Glomerular visceral epithelial cell (primary cell): ENCODE results near the gene MED12L.

Experiments
- DNase-seq: peaks from one replicate; pipeline ENCODE4 v3.0.0-alpha.2; 2016; ENCODE audit errors: extremely low spot score

The MED12L gene

GRCh38 chr3:151460228-151460627 lies 374.8 kb downstream of the MED12L start:
- peak; percentile 30 for DNase-seq

DNA sequence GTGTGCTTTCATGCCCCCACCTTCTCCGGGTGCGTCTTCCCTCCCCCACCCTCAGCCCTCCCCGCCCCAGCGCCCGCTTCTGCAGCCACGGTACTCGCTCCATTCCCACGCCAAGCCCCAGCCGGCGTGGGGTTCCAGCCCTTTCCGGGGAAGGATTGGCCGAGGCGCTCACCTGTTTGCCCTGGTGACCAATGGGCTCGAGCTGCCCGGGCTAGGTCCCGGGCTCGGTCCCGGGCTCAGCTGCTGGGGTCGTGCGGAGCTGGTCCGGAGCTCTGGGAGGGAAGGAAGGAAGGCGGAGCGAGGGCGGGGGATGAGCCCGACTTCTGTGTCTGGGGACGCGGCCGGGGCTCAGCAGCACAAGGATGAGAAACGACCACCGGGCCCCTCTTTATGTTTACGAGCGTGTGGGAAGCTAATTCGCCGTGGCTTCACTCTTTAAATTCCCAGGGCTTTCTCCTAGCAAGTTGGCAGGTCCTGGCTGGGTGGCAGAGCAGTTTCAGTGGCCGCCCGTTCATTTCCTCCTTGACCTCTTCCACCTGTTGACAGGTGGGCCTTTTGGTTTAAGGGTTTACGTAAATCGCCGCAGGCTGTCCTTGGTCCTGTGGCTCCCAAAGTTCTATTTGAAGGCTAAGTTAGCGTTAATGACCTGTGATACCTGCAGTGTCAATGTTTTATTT lies 375.4 kb downstream of the MED12L start, which contains the start of gene IGSF10:
TSS of gene IGSF10 (minus strand) at position 288 of the 677 bp plus-strand sequence. CDS start 2,352 bp downstream, outside the sequence.
- DNase-seq: peak; percentile 7

GRCh38 chr3:151462278-151462780 lies 376.9 kb downstream of the MED12L start:
- DNase-seq: no peak

GRCh38 chr3:151462991-151463390 lies 377.5 kb downstream of the MED12L start:
- no peak for DNase-seq

DNA sequence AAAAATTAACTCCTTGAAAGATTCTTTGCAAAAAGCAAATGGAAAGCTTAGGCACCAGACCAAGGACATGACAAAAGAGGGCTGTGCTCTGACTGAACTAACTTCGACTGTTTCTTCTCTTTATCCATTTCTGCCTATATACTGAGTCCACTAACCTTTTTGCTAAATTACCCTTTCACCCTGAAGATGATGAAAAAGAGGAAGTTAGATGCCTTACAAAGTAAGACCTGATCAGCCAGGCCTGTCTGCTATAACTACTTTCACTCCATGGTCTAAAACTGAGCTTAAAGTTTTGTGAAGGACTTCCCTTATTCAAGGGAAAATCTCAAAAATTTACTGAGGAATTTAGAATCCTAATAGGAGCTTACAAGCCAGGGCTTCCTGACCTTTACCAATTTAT lies 381.6 kb downstream of the MED12L start:
- DNase-seq: no peak

DNA sequence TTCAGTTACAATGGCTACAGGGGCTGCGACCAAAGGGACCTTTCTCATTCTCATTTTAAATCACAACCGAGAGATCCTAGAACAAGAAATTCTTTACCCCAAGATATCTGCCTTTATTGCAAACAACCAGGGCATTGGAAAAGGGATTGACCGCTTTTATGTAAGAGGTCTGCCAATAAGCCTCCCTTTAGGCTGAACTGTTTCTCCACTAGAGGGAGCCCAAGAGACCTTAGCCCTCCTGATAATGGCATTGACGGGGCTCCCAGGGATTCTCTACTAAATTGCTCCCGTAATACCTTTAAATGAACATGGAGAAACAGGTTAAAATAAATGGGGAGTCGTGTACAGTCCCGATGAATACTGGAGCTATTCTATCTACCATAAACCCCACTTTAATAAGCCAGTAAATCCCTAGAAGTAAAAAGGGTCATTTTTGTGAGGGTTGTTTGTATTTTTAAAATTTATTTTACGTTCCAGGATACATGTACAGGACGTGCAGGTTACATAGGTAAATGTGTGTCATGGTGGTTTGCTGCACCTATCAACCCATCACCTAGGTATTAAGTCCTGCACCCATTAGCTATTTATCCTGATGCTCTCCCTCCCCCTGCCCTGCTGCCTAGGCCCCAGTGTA lies 382.9 kb downstream of the MED12L start:
- peak; percentile 56 for DNase-seq

DNA sequence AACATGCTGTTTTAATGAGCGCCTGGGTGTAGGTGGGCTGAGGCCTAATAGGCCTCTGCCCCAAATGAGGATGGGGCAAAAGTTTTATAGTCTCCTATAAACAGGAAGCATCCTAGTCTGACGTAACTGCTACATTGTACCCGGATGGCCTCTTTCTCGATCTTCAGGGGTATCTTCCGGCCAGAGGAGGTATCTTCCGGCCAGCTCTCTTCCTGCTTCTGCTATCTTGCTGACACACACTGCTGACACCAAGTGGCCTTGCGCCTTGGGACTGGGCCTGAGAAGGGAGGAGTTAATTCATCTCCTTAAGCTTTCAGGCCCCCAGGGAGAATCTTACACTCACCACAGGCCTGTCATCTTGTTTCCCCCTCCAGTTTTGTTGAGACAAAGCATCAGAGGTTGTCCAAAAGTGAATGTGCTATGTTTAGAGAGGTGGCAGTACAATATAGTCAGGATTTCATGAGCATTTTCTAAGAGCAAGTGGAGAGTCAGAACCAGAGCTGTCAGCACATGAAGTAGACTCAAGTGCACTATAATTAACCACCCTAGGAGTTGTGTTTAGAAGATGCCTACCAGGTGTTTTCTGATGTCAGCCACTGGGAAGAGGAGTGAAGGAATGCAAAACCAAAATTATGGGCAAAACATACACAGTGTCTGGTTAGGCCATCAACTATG lies 391.0 kb downstream of the MED12L start:
- DNase-seq: no peak

DNA sequence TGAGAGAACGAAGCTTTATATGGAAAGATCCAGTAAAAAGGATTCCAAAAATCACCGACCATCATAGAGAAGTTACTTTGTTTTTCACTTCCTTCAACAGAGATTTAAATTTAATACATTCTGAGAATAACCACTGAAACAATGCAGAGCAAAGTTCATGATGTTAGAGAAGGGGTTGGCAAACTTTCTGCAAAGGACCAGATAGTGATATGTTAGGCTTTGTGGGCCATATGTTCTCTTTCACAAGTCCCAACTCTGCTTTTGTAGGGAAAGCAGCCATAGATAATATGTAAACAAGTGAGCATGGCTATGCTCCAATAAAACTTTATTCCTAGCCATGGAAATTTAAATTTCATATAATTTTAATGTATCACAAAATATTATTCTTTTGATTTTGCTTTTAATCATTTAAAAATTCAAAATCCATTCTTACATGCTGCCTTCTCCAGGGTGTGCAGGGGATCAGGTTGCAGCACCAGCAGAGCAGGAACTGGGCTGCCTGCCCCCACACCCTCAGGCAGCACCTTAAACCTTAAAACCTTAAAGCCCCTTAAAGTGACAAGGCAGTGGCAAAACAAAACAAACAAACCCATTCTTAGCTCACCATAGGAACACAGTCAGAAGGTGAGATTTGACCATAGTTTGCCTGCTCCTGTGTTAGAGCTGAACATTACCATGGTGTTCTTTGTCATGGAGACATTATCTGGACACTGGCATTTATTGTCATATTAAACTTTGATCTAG lies 392.3 kb downstream of the MED12L start:
- DNase-seq: no peak

GRCh38 chr3:151478335-151478697 lies 392.9 kb downstream of the MED12L start:
- no peak for DNase-seq

DNA sequence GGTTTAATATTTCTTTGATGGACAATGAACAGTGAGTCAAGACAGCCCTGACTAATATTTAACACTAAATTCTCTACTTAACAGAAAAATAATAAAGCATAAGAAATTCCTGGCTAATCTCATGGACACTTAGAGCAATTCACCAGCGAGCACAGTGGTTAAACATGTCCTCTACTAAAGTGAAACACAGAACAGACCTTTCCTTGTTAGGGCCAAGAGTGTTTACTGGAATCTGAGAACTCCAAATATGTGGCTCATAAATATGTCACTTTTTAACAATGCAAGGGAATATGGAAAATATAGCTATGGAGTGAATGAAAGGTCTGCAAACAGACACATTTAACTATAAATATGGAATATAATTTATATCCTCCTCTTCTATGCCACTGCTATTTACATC lies 394.0 kb downstream of the MED12L start:
- DNase-seq: no peak

DNA sequence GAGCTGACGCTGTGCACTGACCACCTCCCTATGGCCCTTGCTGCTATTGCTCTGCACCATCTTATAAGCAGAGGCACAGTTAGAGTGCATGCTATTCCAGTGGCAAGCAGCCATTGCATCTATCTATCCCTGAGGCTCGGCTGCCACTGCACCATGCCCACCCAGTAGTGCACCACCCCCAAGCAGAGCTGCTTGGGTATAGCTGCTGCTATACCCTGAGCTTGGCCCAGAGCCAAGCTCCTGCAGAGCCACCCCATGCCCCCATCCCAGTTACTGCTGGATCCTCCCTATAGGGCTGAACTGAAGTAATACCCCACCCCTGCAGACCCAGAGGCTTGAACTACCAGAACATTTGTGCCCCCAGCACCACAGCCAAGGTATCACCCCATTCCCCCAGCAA lies 395.0 kb downstream of the MED12L start:
- DNase-seq: no peak

GRCh38 chr3:151483488-151483887 lies 398.0 kb downstream of the MED12L start:
- no peak for DNase-seq

GRCh38 chr3:151483961-151484520 lies 398.6 kb downstream of the MED12L start:
- no peak for DNase-seq
